IPS DF 4.7 (cell line): ENCODE measurements around the gene BRAT1.

ENCODE experiments used
- DNase-seq: peaks from one replicate; pipeline ENCODE4 v3.0.0-alpha.2; 2013; ENCODE audit warnings: low spot score; ENCODE audit errors: extremely low read depth

The BRAT1 gene

GRCh38 chr7:2524808-2525657 is 30.3 kb downstream of the BRAT1 start:
- no peak for DNase-seq

GRCh38 chr7:2523941-2524807 is 31.1 kb downstream of the BRAT1 start:
- DNase-seq = no peak

GRCh38 chr7:2523461-2523936 is 31.8 kb downstream of the BRAT1 start:
- no peak for DNase-seq

GRCh38 chr7:2522780-2523433 is 32.4 kb downstream of the BRAT1 start:
- no peak for DNase-seq

GRCh38 chr7:2521952-2522591 is 33.3 kb downstream of the BRAT1 start:
- DNase-seq = no peak

GRCh38 chr7:2521341-2521745 is 34.0 kb downstream of the BRAT1 start:
- no peak for DNase-seq

GRCh38 chr7:2520761-2521290 is 34.5 kb downstream of the BRAT1 start:
- DNase-seq = no peak

GRCh38 chr7:2520131-2520760 is 35.1 kb downstream of the BRAT1 start:
- DNase-seq = no peak

GRCh38 chr7:2519119-2519930 is 36.0 kb downstream of the BRAT1 start, which contains the start of gene LFNG:
Gene LFNG, plus strand, starts transcription at chr7:2519774. Its CDS starts 88 bp downstream, at chr7:2519862.
- no peak for DNase-seq

- DNase-seq = no peak
These were observed 36.6 kb downstream of the BRAT1 start for GRCh38 chr7:2518737-2519118.

GRCh38 chr7:2517678-2518507 is 37.4 kb downstream of the BRAT1 start:
- no peak for DNase-seq

- DNase-seq = no peak
These were observed 38.3 kb downstream of the BRAT1 start for GRCh38 chr7:2517026-2517425.

- DNase-seq = no peak
These were observed 39.1 kb downstream of the BRAT1 start for GRCh38 chr7:2516194-2516555.

- no peak for DNase-seq
These were observed 39.7 kb downstream of the BRAT1 start for GRCh38 chr7:2515424-2516193.

GRCh38 chr7:2514473-2515423 is 40.6 kb downstream of the BRAT1 start:
- DNase-seq = no peak

GRCh38 chr7:2513702-2514101 is 41.6 kb downstream of the BRAT1 start:
- no peak for DNase-seq

GRCh38 chr7:2512713-2513112 is 42.6 kb downstream of the BRAT1 start:
- DNase-seq = no peak
